ENCODE data around the gene RAC3.

DNA sequence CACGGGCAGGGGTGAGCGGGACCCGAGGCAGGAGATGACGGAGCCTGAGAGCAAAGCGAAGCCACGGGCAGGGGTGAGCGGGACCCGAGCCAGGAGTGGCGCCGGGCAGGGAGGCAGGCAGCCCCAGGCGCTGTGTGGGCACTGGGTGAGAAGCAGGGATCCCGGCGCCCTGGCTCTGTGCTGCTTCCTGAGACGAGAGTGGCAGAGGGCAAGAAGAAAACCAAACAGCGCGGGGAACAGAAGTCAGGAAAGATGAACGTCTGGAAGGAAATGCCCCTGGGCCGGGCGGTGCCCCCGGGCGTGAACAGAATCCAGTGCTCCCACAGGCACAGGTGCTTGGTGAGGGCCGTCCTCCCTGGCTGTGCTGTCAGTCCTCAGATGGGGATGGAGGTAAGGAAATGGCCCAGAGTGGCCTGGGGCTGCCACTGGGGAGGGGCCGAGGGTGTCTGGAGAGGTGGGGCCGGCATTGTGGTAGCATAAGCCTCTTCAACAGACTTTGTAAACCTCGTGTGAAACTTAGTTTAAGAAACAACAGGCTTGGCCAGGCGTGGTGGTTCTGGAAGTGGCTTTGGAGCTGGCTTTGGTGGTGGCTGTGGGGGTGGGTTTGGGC, 44.2 kb upstream of the RAC3 start:
- TF ChIP-seq EZH2 (IDR thresholded peaks at IDR 0.05; ENCODE audit: borderline replicate concordance, low read length): no peak
- no peak for TF ChIP-seq CTCF (IDR thresholded peaks at IDR 0.05; ENCODE audit: low read length)

Measured in OCI-LY1 (cell line).